ENCODE results near the gene SUMO3. TPM values are rescaled to one million over a fixed set of nuclear protein-coding genes. Genes with fewer than 3 reads are reported as not detected.

SUMO3 gene
- total RNA-seq = 51.8 and 69.6 TPM in 2 replicates

DNA sequence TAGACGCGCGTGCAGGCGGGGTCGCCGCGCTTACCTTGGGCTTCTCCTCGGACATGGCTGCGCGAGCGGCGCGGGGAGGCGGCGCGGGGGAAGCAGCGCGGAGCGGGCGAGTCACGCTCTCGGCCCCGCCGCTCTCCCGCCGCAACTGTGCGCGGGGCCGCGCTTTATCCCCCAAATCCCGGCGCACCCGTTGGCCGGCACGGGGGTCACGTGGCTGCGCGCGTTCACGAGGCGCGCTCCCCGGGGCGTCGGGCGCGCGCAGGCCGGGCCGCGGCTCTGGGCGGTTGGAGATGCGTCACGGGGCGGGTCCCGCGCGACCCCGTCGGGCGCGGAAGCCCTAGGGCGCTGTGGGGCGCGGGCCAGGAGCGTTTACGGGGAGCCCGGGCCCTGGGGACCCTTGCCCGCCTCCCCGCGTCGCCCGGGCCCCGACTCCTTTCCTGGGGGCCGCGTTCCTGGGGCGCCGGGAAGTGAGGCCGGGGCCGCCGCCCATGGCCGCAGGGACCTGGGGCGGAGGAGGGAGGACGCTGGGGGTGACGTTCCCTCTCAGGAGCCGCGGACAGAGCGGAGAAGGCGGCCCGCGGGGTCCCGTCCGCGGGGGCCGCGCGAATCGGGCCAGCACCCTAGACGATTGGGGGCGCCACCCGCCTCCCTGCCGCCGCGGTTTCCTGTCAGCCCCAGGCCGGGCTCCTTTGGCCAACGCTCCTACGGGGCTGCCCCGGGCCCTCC is at the start of gene SUMO3:
TSS of gene SUMO3 (minus strand) at position 149 of the 726 bp plus-strand sequence. CDS start at position 55, 94 bp downstream.

GRCh38 chr21:44801468-44802395 is 16.1 kb downstream of the SUMO3 start, which contains the start of gene UBE2G2:
UBE2G2 (minus strand) TSS chr21:44801820; CDS start chr21:44801748, 72 bp downstream.

Other genes starting within 250 kb of the SUMO3 start
- not detected in 2 replicates for gene KRTAP10-4, start 244.3 kb downstream of the SUMO3 start, total RNA-seq
- not detected in 2 replicates for gene KRTAP10-5, start 237.5 kb downstream of the SUMO3 start, total RNA-seq
- gene KRTAP10-6, start 225.6 kb downstream of the SUMO3 start, total RNA-seq = not detected in 2 replicates
- gene KRTAP10-7, start 217.5 kb downstream of the SUMO3 start, total RNA-seq = not detected in 2 replicates
- gene KRTAP10-8, start 206.0 kb downstream of the SUMO3 start, total RNA-seq = not detected in 2 replicates
- gene KRTAP10-9, start 191.0 kb downstream of the SUMO3 start, total RNA-seq = not detected in 2 replicates
- gene KRTAP10-10, start 180.7 kb downstream of the SUMO3 start, total RNA-seq = not detected in 2 replicates
- not detected in 2 replicates for gene KRTAP10-11, start 171.6 kb downstream of the SUMO3 start, total RNA-seq
- gene KRTAP12-4, start 163.4 kb downstream of the SUMO3 start, total RNA-seq = not detected in 2 replicates
- not detected in 2 replicates for gene KRTAP12-3, start 160.1 kb downstream of the SUMO3 start, total RNA-seq
- not detected in 2 replicates for gene KRTAP12-2, start 151.1 kb downstream of the SUMO3 start, total RNA-seq
- not detected in 2 replicates for gene KRTAP12-1, start 135.9 kb downstream of the SUMO3 start, total RNA-seq
- gene KRTAP10-12, start 120.9 kb downstream of the SUMO3 start, total RNA-seq = not detected in 2 replicates
- gene TSPEAR, start 106.5 kb downstream of the SUMO3 start, total RNA-seq = not detected in 2 replicates
- gene UBE2G2, start 16.2 kb downstream of the SUMO3 start, total RNA-seq = 32.1 and 38.8 TPM in 2 replicates
- 213 and 304 TPM in 2 replicates for gene PTTG1IP, start 55.6 kb upstream of the SUMO3 start, total RNA-seq
- 2.2 TPM in 1 of 2 replicates, not detected in the other for gene ITGB2, start 102.8 kb upstream of the SUMO3 start, total RNA-seq
- gene SLX9, start 122.0 kb upstream of the SUMO3 start, total RNA-seq = 15.2 and 21.3 TPM in 2 replicates

Measured in mesangial cell (primary cell).